Osteoblast (primary cell): Measurements from ENCODE around the gene SPHK2. TPM values are rescaled to one million over a fixed set of nuclear protein-coding genes. Genes with fewer than 3 reads are reported as not detected.
"Not testable (repeated sequence)": the region's sequence is repeated elsewhere in the genome, so short reads cannot be mapped to it uniquely, and the experiment has no call there.

ENCODE experiments used
- DNase-seq: peaks from one replicate; pipeline ENCODE4 v3.0.0; 2011; ENCODE audit warnings: low spot score, mixed read lengths; ENCODE audit not compliant: insufficient read length; ENCODE audit errors: missing footprints
- H2AFZ ChIP-seq: 2 replicates; pipeline ENCODE4 v1.6.0; 2011; ENCODE audit warnings: mild to moderate bottlenecking, low read length
- H3K27ac ChIP-seq: 2 replicates; pipeline ENCODE4 v1.5.1; 2011; ENCODE audit warnings: mild to moderate bottlenecking, low read depth, low read length, moderate library complexity
- H3K27me3 ChIP-seq: 2 replicates; pipeline ENCODE4 v1.6.0; 2012; ENCODE audit warnings: mild to moderate bottlenecking, control low read depth, inconsistent platforms, low read length, moderate library complexity; ENCODE audit not compliant: insufficient read depth
- H3K36me3 ChIP-seq: 2 replicates; pipeline ENCODE4 v1.5.1; 2011; ENCODE audit warnings: mild to moderate bottlenecking, low read length, control low read depth, moderate library complexity; ENCODE audit not compliant: insufficient read depth
- H3K4me1 ChIP-seq: 2 replicates; pipeline ENCODE4 v1.5.1; 2011; ENCODE audit warnings: mild to moderate bottlenecking, low read length, control low read depth, moderate library complexity; ENCODE audit not compliant: insufficient read depth
- H3K4me2 ChIP-seq: 2 replicates; pipeline ENCODE4 v1.6.0; 2011; ENCODE audit warnings: mild to moderate bottlenecking, low read length; ENCODE audit not compliant: insufficient read depth
- H3K4me3 ChIP-seq: fragments of 200-600 bp; sonication (generic); 3 replicates; pipeline ENCODE4 v1.5.1; 2012; ENCODE audit warnings: mild to moderate bottlenecking, low read length, inconsistent platforms; ENCODE audit not compliant: insufficient read depth
- H3K79me2 ChIP-seq: 2 replicates; pipeline ENCODE4 v1.6.0; 2012; ENCODE audit warnings: mild to moderate bottlenecking, low read length, control low read depth, inconsistent platforms; ENCODE audit not compliant: insufficient read depth
- H3K9me3 ChIP-seq: 2 replicates; pipeline ENCODE4 v1.5.1; 2011; ENCODE audit warnings: low read depth, low read length, control low read depth
- H4K20me1 ChIP-seq: 2 replicates; pipeline ENCODE4 v1.6.0; 2012; ENCODE audit warnings: mild to moderate bottlenecking, low read length, control low read depth; ENCODE audit not compliant: insufficient read depth
- CTCF ChIP-seq: IDR thresholded peaks from 2 replicates; pipeline ENCODE4 v1.5.1; 2011; ENCODE audit warnings: mild to moderate bottlenecking, low read depth, low read length, moderate library complexity; ENCODE audit errors: extremely low read depth
- total RNA-seq: library from RNA; depleted of rRNA; stranded (reverse); fragments of >200 nt; gene quantifications from 2 replicates; pipeline ENCODE4 v1.2.3, GENCODE V29; 2012

SPHK2 gene
- total RNA-seq, 1 donor: 13.0 TPM

GRCh38 chr19:48678201-48678600 is 58.9 kb downstream of the SPHK2 start:
- Histone ChIP-seq H3K27ac (no peak overlapping the region), H3K79me2 (no peaks in the 10 kb centered on the region), H3K36me3 (no peaks in the 10 kb centered on the region), H3K27me3 (peaks cover 5% of the 10 kb centered on the region), H4K20me1 (no peaks in the 10 kb centered on the region), H2AFZ (no peak overlapping the region), H3K9me3 (no peaks in the 10 kb centered on the region), H3K4me2 (no peak overlapping the region), H3K4me1 (peaks cover 9% of the 10 kb centered on the region), H3K4me3 (no peak overlapping the region)
- DNase-seq: no peak
- no peak for TF ChIP-seq CTCF

- H3K79me2 ChIP-seq, H3K4me3 ChIP-seq, H2AFZ ChIP-seq, H3K4me2 ChIP-seq, H3K36me3 ChIP-seq, H4K20me1 ChIP-seq, H3K4me1 ChIP-seq, H3K27ac ChIP-seq, H3K27me3 ChIP-seq, DNase-seq, H3K9me3 ChIP-seq: not testable (repeated sequence)
These were observed 60.7 kb downstream of the SPHK2 start for GRCh38 chr19:48680006-48680405.

Other genes with a start within 250 kb of the SPHK2 start
- 95.2 and 119 TPM in 2 replicates for gene KDELR1, start 228.0 kb upstream of the SPHK2 start, total RNA-seq
- under 0.01 TPM in 2 replicates for gene GRIN2D, start 225.8 kb upstream of the SPHK2 start, total RNA-seq
- 23.3 and 25.0 TPM in 2 replicates for gene GRWD1, start 173.5 kb upstream of the SPHK2 start, total RNA-seq
- gene KCNJ14, start 163.9 kb upstream of the SPHK2 start, total RNA-seq: 0.59 and 0.72 TPM in 2 replicates
- gene CYTH2, start 150.1 kb upstream of the SPHK2 start, total RNA-seq: 63.6 and 66.2 TPM in 2 replicates
- gene LMTK3, start 107.7 kb upstream of the SPHK2 start, total RNA-seq: not detected in 2 replicates
- gene SULT2B1, start 67.3 kb upstream of the SPHK2 start, total RNA-seq: under 0.01 TPM in 1 of 2 replicates, not detected in the other
- gene SPACA4, start 12.8 kb upstream of the SPHK2 start, total RNA-seq: not detected in 2 replicates
- gene FAM83E, start 4.4 kb upstream of the SPHK2 start, total RNA-seq: 0.29 TPM in 1 of 2 replicates, not detected in the other
- gene RPL18, start 328 bp upstream of the SPHK2 start, total RNA-seq: 1,357 and 1,526 TPM in 2 replicates
- gene DBP, start 17.9 kb downstream of the SPHK2 start, total RNA-seq: 14.5 and 18.3 TPM in 2 replicates
- gene CA11, start 26.7 kb downstream of the SPHK2 start, total RNA-seq: 1.8 and 2.7 TPM in 2 replicates
- under 0.01 and 0.29 TPM in 2 replicates for gene NTN5, start 53.5 kb downstream of the SPHK2 start, total RNA-seq
- not detected in 2 replicates for gene FUT2, start 76.5 kb downstream of the SPHK2 start, total RNA-seq
- gene MAMSTR, start 100.2 kb downstream of the SPHK2 start, total RNA-seq: 0.36 and 0.59 TPM in 2 replicates
- gene RASIP1, start 121.1 kb downstream of the SPHK2 start, total RNA-seq: 2.1 and 3.6 TPM in 2 replicates
- not detected in 2 replicates for gene IZUMO1, start 127.4 kb downstream of the SPHK2 start, total RNA-seq
- gene FUT1, start 133.1 kb downstream of the SPHK2 start, total RNA-seq: under 0.01 TPM in 1 of 2 replicates, not detected in the other
- gene FGF21, start 136.0 kb downstream of the SPHK2 start, total RNA-seq: not detected in 2 replicates
- 29.7 and 30.1 TPM in 2 replicates for gene BCAT2, start 191.5 kb downstream of the SPHK2 start, total RNA-seq
- gene HSD17B14, start 217.0 kb downstream of the SPHK2 start, total RNA-seq: 1.8 and 2.1 TPM in 2 replicates
- 21.4 and 28.6 TPM in 2 replicates for gene PLEKHA4, start 249.1 kb downstream of the SPHK2 start, total RNA-seq